ENCODE measurements around the gene MATR3.

DNA sequence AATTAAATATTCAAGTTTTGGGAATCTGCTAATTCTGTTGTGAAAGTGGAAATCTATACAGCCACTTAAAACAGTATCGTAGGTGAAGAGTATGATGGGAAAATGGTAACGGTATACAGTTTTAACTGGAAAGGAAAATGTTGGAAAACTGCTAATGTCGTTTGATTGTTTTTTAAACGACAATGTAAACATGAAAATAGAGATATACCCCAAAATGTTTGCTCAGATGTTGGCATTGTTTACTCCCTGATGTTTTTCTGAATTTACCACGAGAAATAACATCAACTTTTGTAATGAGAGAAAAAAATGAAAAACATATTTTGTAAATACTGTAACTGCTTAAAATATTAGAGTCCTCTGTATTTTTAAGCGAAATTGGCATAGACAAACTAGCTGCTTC, 2.7 kb downstream of the MATR3 start:
- TF ChIP-seq SIN3A (IDR thresholded peaks at IDR 0.05; ENCODE audit: borderline replicate concordance, insufficient read depth, low read depth, low read length) = no peak
- TF ChIP-seq, protein P1, sequence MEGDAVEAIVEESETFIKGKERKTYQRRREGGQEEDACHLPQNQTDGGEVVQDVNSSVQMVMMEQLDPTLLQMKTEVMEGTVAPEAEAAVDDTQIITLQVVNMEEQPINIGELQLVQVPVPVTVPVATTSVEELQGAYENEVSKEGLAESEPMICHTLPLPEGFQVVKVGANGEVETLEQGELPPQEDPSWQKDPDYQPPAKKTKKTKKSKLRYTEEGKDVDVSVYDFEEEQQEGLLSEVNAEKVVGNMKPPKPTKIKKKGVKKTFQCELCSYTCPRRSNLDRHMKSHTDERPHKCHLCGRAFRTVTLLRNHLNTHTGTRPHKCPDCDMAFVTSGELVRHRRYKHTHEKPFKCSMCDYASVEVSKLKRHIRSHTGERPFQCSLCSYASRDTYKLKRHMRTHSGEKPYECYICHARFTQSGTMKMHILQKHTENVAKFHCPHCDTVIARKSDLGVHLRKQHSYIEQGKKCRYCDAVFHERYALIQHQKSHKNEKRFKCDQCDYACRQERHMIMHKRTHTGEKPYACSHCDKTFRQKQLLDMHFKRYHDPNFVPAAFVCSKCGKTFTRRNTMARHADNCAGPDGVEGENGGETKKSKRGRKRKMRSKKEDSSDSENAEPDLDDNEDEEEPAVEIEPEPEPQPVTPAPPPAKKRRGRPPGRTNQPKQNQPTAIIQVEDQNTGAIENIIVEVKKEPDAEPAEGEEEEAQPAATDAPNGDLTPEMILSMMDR (IDR thresholded peaks at IDR 0.05) = no peak

Data from Panc1 (cell line).